K562 (cell line): ENCODE results near the gene HSPH1. TPM values are rescaled to one million over a fixed set of nuclear protein-coding genes. Genes with fewer than 3 reads are reported as not detected.

Experiments used
- ATAC-seq: fragments of 200-7000 bp; cut with Tn5 transposase; 3 replicates; pipeline ENCODE4 v1.9.1; 2020; ENCODE audit warnings: moderate library complexity
- BruUV-seq: library from RNA; stranded (reverse); fragments of 400-500 nt; replicated peaks from 2 replicates; lab custom pipeline; 2021; lab: Mats Ljungman, UMichigan
- CTCF ChIA-PET: fragments of 300-600 bp; formaldehyde crosslinking; extraction: SDS; loops from one replicate; lab custom pipeline; 2021; ENCODE audit warnings: low intra/inter-chr PET ratio; lab: Yijun Ruan, JAX
- POLR2A ChIA-PET: fragments of 300-600, 350-650 bp; sonication (Branson Sonifier 250); formaldehyde crosslinking; extraction: SDS; loops from one replicate; lab custom pipeline; 2021; ENCODE audit warnings: antibody characterized with exemption, inconsistent platforms; lab: Yijun Ruan, JAX
- DNase-seq, 4 experiments: peaks; one replicate each; pipeline versions ENCODE4 v3.0.0 to v3.0.0-alpha.2; 2011 to 2018; ENCODE audit warnings: low spot score in 3 of 4, mixed read lengths in 3 of 4; ENCODE audit errors: extremely low read depth in 1 of 4
- FAIRE-seq: peaks from 2 replicates; lab custom pipeline; 2011; peaks lifted over from hg19 to GRCh38; lab: Jason Lieb, UNC
- H2AFZ ChIP-seq: 2 replicates; pipeline ENCODE4 v1.6.0; 2011; ENCODE audit warnings: low read depth, low read length, control low read depth, inconsistent platforms
- H3K27ac ChIP-seq: fragments of 200-600 bp; 3 replicates; pipeline ENCODE4 v1.8.0; 2011; ENCODE audit warnings: low read depth, mild to moderate bottlenecking, control low read depth, inconsistent platforms, low read length, moderate library complexity, mixed read lengths; ENCODE audit errors: extremely low read depth
- H3K27me3 ChIP-seq, 2 experiments: fragments of 300-600 bp in 1 of 2; 2 replicates in 1 of 2; 3 replicates in 1 of 2; pipeline versions ENCODE4 v1.6.0 to v1.8.0; 2011; ENCODE audit warnings: inconsistent platforms in 2 of 2, low read length in 2 of 2, mild to moderate bottlenecking in 1 of 2, mixed read lengths in 1 of 2, moderate library complexity in 1 of 2; ENCODE audit not compliant: control insufficient read depth in 2 of 2, insufficient read depth in 2 of 2
- H3K36me3 ChIP-seq: fragments of 300-600 bp; 3 replicates; pipeline ENCODE4 v1.8.0; 2011; ENCODE audit warnings: mild to moderate bottlenecking, low read length, inconsistent platforms; ENCODE audit not compliant: control insufficient read depth, insufficient read depth
- H3K4me1 ChIP-seq, 2 experiments: fragments of 200-600 bp in 1 of 2; replicated peaks in 1 of 2; 2 replicates in 1 of 2; 3 replicates in 1 of 2; pipeline versions ENCODE4 v1.5.1 to v1.8.0; 2011; ENCODE audit warnings: inconsistent platforms in 2 of 2, low read length in 2 of 2, mild to moderate bottlenecking in 1 of 2, mixed read lengths in 1 of 2, moderate library complexity in 1 of 2; ENCODE audit not compliant: control insufficient read depth in 2 of 2, insufficient read depth in 2 of 2
- H3K4me2 ChIP-seq: 2 replicates; pipeline ENCODE4 v1.6.1; 2011; ENCODE audit warnings: low read length, control low read depth, inconsistent platforms, mixed read lengths; ENCODE audit not compliant: insufficient read depth
- H3K4me3 ChIP-seq: fragments of 200-600 bp; sonication (generic), shearing (Covaris generic); 2 replicates; pipeline ENCODE4 v1.5.1; 2016; ENCODE audit warnings: control low read depth, inconsistent platforms
- H3K79me2 ChIP-seq: fragments of 200-600 bp; 3 replicates; pipeline ENCODE4 v1.8.0; 2011; ENCODE audit warnings: low read length, inconsistent platforms; ENCODE audit not compliant: control insufficient read depth, insufficient read depth
- H3K9ac ChIP-seq, 2 experiments: 2 replicates each; pipeline versions ENCODE4 v1.6.0 to v1.6.1; 2011; ENCODE audit warnings: low read depth in 2 of 2, low read length in 2 of 2, control low read depth in 1 of 2, inconsistent platforms in 1 of 2, mild to moderate bottlenecking in 1 of 2, mixed read lengths in 1 of 2; ENCODE audit not compliant: insufficient read depth in 1 of 2
- H3K9me1 ChIP-seq: one replicate; pipeline ENCODE4 v1.6.0; 2011; ENCODE audit warnings: inconsistent platforms, mild to moderate bottlenecking, low read length, moderate library complexity; ENCODE audit not compliant: control insufficient read depth, insufficient read depth
- H3K9me3 ChIP-seq: replicated peaks from 2 replicates; pipeline ENCODE4 v1.5.1; 2011; ENCODE audit warnings: low read depth, low read length, inconsistent platforms; ENCODE audit not compliant: control insufficient read depth, insufficient read depth
- H4K20me1 ChIP-seq: replicated peaks from 2 replicates; pipeline ENCODE4 v1.6.1; 2011; ENCODE audit warnings: low read length, inconsistent platforms, mixed read lengths; ENCODE audit not compliant: control insufficient read depth, insufficient read depth
- CBFA2T2 ChIP-seq: fragments of 450-650 bp; conservative IDR thresholded peaks from 2 replicates; pipeline ENCODE4 v1.6.1; 2017; ENCODE audit warnings: mild to moderate bottlenecking
- CHD4 ChIP-seq: fragments of 200-600 bp; sonication (generic); IDR thresholded peaks from 3 replicates; pipeline ENCODE4 v1.6.1; 2012; ENCODE audit warnings: low read depth, mild to moderate bottlenecking, mixed read lengths, low read length, inconsistent platforms; ENCODE audit not compliant: insufficient read depth, insufficient replicate concordance, poor library complexity, severe bottlenecking
- CREBBP ChIP-seq: IDR thresholded peaks from one replicate; pipeline ENCODE4 v1.6.1; 2012; ENCODE audit warnings: low read depth, mild to moderate bottlenecking, control low read depth, inconsistent platforms, low read length
- FOXK2 ChIP-seq, 2 experiments: fragments of 450-650 bp; IDR thresholded peaks in 1 of 2; conservative IDR thresholded peaks in 1 of 2; 2 replicates each; pipeline ENCODE4 v1.6.1; 2016; ENCODE audit warnings: low read depth in 2 of 2, mild to moderate bottlenecking in 1 of 2
- ID3 ChIP-seq, 2 experiments: fragments of 250-450 bp in 1 of 2; fragments of 450-650 bp in 1 of 2; sonication (Bioruptor Pico) in 1 of 2; IDR thresholded peaks; 2 replicates each; pipeline versions ENCODE4 v1.6.1 to v1.8.0; 2016 to 2021; ENCODE audit warnings: mild to moderate bottlenecking in 2 of 2, moderate library complexity in 2 of 2, missing compliant biosample characterization in 1 of 2, missing genetic modification characterization in 1 of 2
- ILF3 ChIP-seq: fragments of 450-650 bp; IDR thresholded peaks from 2 replicates; pipeline ENCODE4 v1.6.1; 2018; ENCODE audit warnings: antibody characterized with exemption, mild to moderate bottlenecking, moderate library complexity, borderline replicate concordance
- MCM7 ChIP-seq, 2 experiments: fragments of 450-650 bp; IDR thresholded peaks; 2 replicates each; pipeline ENCODE4 v1.6.1; 2016 to 2018
- PCBP2 ChIP-seq: fragments of 200-400 bp; formaldehyde crosslinking; IDR thresholded peaks from 2 replicates; pipeline ENCODE4 v1.6.1; 2018; ENCODE audit warnings: low read length, low read depth, mild to moderate bottlenecking, moderate library complexity; ENCODE audit not compliant: poor library complexity, severe bottlenecking
- SAFB ChIP-seq: fragments of 200-400 bp; formaldehyde crosslinking; IDR thresholded peaks from 2 replicates; pipeline ENCODE4 v1.6.1; 2017; ENCODE audit warnings: low read depth, low read length, borderline replicate concordance
- SUPT5H ChIP-seq: fragments of 450-650 bp; IDR thresholded peaks from 2 replicates; pipeline ENCODE4 v1.6.1; 2016
- ZBED1 ChIP-seq: IDR thresholded peaks from 2 replicates; pipeline ENCODE4 v1.6.1; 2014
- WGBS: fragments of 100-300 bp; shearing (Covaris generic); methylation state at CpG from one replicate; pipeline ENCODE4 v1.1.6; 2016; ENCODE audit warnings: low coverage, mixed read lengths; ENCODE audit not compliant: insufficient coverage; ENCODE audit errors: missing lambda C conversion rate; 5-methylcytosine and 5-hydroxymethylcytosine counted together
- in situ Hi-C: fragments of 300-500 bp; cut with MboI; formaldehyde crosslinking; loops from 4 replicates; pipeline ENCODE4 v1.15.0; 2018; ENCODE audit warnings: inconsistent platforms, mixed read lengths
- intact Hi-C: fragments of 100-400 bp; cut with micrococcal nuclease; formaldehyde crosslinking; loops from 2 replicates; pipeline ENCODE4 v1.14.2; 2022
- polyA plus RNA-seq, 8 experiments: library from polyadenylated mRNA; depleted of rRNA in 4 of 8; stranded (reverse) in 5 of 8; unstranded in 3 of 8; fragments of >200 nt; fragmentation: Nextera tagmentation in 2 of 8; fragmentation: Illumina TruSeq in 1 of 8; extraction: Ambion mirVana in 2 of 8; extraction: Trizol in 1 of 8; gene quantifications; 2 replicates each; pipeline versions ENCODE4 v1.2.1 to v1.2.3, GENCODE V29; 2011 to 2014; ENCODE audit warnings: inconsistent platforms in 1 of 8, missing spikeins in 1 of 8
- total RNA-seq, 7 experiments: library from RNA; depleted of rRNA in 6 of 7; stranded (reverse); fragments of >200 nt in 6 of 7; fragmentation: Illumina TruSeq in 2 of 7; extraction: Trizol in 2 of 7; gene quantifications; 2 replicates each; pipeline versions ENCODE4 v1.2.1 to v1.2.3, GENCODE V29; 2011 to 2021; ENCODE audit warnings: low replicate concordance in 1 of 7

Gene HSPH1
- total and polyA plus RNA-seq, 9 of the 15 experiments (the other 6 are each of a cell fraction or from before 2014, with no cell fraction given) = 34.6 to 104 (median 64.7) TPM

- ChIA-PET POLR2A (no interaction called here), CTCF (no interaction called here)
- no peak for TF ChIP-seq ZBED1
- no peak for TF ChIP-seq CBFA2T2
- TF ChIP-seq PCBP2 = no peak
- no peak for TF ChIP-seq ID3 (CRISPR knock-in tag; IDR thresholded peaks at IDR 0.05)
- no peak for TF ChIP-seq ID3 (tag; IDR thresholded peaks at IDR 0.05)
- no peak for TF ChIP-seq SUPT5H
- TF ChIP-seq FOXK2 (conservative IDR thresholded peaks at IDR 0.05 in 1 of 2, IDR thresholded peaks at IDR 0.05 in 1 of 2; ENCODE audit: low read depth in 2 of 2) = no peak
- no peak for TF ChIP-seq CREBBP
- no peak for TF ChIP-seq CHD4
- no peak for TF ChIP-seq SAFB
- no peak for TF ChIP-seq MCM7 (IDR thresholded peaks at IDR 0.05)
- no peak for TF ChIP-seq ILF3
- WGBS = 0% methylated on average over 7 of the region's 8 CpGs
- in situ Hi-C loops (no loop called here), intact Hi-C loops (no loop called here)
- Histone ChIP-seq H3K79me2 (no peaks in the 10 kb centered on the region), H4K20me1 (no peaks in the 10 kb centered on the region), H3K27me3 (peaks cover 3 to 24% of the 10 kb centered on the region in 2 experiments), H3K27ac (no peak overlapping the region), H3K4me1 (no peaks in the 10 kb centered on the region), H3K9me1 (no peaks in the 10 kb centered on the region), H3K9ac (no peak overlapping the region), H3K9me3 (no peaks in the 10 kb centered on the region), H2AFZ (no peak overlapping the region), H3K4me2 (no peak overlapping the region), H3K4me3 (no peak overlapping the region), H3K36me3 (no peaks in the 10 kb centered on the region)
- no peak for FAIRE-seq
- no peak for DNase-seq
- ATAC-seq = no peak
- no TSS peak for BruUV-seq
These were observed 41.6 kb downstream of the HSPH1 start for GRCh38 chr13:31119966-31120700.
